NCI-H82 (cell line): ENCODE results near the gene DMRTA2.

Source experiments
- DNase-seq: peaks from one replicate; lab custom pipeline; 2025; lab: John Stamatoyannopoulos, UW

Gene DMRTA2

DNA sequence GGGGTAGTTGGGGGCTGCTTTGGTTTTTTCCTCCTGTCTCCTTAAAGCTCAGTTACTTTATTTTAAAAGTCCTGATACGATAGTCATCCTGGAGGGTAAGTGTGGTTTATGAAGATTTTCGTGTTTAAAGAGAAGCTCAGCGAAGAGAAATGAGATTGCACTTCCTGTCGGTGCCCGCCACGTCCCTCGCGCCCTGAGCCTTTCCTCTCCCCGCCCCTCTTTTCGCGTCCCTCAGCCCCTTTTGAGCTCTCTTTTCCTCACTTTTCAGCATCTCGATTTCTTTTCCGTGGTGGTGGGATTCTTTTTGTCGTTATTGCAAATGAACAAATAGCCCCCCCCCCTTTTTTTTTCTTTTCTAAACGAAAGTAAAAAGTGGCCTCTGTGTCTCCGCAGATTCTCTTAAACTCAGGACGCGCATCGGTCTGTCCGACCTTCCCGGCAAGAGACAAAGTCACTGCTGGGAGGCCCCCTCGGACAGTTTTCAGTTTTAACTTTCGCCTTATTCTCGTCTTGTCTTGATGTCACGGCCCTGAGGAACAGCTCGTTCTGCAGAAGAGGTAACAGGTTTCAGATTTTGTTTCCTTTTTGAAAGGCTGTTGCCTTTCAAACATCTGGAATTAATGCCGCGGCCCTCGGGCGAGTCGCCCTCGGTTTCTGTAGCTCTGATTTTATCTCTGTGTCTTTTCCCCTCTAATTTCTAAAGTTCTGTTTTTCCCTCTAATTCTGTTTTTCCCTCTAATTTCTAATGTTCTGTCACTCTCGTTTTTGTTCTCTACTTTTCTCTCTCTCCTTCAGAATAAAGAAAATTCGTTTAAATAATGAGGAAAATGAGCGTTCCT, 1.0 kb upstream of the DMRTA2 start:
- peak; percentile 35 for DNase-seq

DNA sequence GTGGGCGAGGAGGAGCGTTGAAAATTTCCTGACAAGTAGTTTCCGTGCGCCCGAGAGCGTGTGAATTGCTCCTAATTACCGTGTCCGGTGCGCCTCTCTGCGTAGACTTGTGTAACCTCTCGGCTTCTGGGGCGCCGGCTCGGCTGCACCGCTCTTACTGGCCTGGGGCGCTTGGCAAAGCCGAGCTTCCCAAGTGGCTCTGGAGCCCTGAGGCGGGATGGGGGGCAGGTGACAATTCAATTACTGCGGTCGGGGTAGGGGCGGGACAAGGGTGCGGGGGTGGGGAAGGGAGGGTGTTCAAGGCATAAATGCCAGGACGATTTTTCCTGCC, 392 bp upstream of the DMRTA2 start:
- peak; percentile 76 for DNase-seq

DNA sequence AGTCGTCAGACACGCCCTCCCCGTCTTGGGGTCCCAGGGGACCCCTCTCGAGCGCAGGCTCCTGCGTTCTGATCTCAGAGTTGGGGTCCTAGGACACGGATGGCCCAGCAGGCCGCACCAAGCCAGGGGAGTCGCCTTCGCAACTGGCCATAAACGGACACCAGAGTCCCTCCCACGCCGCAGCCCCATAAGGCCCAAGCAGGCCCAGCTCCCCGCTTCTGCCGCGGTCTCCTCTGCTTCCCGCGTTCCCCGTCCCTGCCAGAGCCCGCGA, 633 bp downstream of the DMRTA2 start:
- DNase-seq: no peak

DNA sequence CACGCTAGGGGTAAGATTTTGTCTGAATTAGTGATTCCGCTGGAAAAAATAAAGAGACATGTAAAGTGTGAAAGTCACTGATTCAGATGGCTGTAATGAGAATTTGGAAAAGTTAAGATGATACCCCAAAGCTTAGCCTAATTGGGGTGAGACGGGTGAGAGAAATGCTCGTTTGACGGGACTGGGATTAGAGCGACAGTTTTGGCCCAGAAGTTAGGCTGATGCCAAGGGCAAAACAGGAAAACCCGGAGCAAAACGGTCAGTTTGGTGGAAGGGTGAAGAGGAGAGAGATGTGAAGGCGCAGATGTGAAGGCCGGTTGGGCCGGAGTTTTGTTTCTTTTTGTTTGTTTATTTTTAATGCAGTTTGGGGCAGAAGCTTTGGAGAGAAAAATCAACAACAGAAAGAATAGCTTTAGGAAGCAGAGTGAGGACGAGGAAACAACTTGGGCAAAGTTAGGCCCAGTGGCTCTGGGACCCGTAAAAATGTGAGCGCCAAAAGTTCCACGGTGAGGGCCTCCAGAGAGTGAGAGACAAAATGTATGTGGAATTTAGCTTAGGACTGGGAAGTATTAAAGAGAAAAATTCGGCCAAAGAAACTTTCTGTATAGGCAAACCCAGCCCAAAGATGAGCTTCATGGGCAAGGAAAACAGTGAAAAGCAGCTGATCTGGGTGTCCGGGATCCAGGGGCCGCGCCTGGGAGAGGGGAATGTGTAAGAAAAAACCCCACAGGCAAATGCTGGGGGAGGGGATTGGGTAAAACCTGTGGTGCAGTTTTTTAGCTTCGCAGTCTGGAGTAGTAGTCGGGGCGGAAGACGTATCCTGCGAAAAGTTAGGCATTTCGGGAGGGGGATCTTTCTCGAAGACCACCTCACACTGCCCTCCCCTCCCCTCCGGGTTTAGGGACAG, 1.2 kb downstream of the DMRTA2 start:
- DNase-seq: no peak

DNA sequence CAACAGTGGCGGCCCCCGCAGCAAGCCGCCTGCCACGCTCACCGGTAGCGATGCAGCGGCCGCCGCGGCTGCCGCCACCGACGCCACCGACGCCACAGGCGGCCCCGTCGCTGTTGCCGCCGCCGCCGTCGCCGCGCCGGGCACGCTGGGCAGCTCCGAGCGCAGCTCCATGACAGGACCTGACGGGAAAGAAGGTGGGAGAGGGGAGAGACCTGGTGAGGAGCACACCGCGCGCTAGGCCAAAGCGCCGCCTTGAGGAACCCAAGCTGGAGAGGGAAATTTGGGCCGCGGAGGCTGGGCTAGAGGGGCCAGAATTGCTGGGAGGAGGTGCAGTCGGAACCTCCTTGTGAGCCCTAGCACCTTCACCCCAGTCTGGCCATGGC, 1.9 kb downstream of the DMRTA2 start:
- DNase-seq: no peak

DNA sequence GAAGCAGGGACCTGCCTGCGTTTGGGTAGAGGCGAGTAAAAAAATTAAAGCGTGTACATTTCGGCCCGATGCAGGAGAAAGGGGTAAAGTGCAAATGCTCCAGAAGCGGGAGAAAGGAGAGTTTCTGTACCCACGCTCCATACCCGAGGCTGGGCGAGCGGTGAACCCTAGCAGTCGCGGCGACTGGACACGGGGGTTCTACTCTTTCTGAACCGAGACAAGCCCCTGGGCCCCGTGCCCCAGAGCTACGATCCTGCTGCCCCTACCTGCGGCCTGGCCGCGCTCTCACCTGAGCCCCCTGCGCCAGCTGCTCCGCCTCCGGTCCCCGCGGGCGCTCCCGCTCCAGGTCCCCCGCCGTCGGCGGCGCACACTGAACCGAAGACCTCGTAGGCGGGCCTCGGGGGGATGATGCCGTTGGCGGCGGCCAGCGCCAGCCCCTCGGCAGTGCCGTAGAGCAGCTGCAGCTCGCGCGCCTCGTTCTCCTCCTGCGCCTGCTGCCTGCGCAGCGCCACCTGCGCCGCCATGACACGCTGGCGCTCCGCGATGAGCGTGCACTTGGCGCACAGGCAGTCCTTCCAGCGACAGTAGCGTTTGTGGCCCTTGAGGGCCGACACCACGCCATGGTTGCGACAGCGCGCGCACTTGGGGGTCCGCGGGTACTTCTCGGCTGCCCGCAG, 2.4 kb downstream of the DMRTA2 start:
- DNase-seq: peak; percentile 20

DNA sequence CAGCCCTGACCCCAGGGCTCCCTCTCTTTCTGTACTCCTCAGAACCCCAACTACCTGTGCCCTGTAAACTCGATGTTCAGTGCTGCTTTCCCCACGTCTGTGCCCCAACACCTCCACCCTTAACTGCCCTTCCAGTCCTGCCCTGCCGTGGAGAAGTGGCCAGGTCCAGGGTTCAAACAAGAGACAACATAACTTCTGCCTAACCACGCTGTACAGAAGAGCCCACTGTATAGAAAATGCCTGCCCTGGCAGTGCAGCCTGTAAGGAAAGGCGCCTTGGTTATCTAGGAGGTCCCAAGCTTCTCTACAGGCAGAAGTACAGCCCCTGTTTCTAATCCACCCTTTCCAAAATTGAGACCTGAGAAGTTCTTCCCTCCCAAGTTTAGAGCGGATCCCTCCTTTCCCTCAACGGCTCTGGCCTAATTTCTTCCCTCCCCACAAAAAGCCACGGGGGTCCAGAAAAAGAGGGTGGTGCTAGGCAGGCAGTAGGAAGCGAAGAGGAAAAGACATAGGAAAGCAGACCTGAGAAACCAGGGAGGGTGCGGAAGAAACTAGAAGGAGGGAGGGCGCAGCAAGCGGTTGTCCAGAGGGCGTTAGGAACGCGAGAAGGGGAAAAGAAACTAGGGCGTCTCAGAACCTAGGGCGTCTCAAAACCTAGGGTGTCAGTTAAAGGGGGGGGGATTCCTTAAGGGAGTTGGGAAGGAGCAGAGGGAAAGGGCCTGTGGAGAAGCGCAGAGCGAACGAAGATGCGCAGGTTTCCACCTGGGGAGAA, 3.2 kb downstream of the DMRTA2 start:
- DNase-seq: no peak

DNA sequence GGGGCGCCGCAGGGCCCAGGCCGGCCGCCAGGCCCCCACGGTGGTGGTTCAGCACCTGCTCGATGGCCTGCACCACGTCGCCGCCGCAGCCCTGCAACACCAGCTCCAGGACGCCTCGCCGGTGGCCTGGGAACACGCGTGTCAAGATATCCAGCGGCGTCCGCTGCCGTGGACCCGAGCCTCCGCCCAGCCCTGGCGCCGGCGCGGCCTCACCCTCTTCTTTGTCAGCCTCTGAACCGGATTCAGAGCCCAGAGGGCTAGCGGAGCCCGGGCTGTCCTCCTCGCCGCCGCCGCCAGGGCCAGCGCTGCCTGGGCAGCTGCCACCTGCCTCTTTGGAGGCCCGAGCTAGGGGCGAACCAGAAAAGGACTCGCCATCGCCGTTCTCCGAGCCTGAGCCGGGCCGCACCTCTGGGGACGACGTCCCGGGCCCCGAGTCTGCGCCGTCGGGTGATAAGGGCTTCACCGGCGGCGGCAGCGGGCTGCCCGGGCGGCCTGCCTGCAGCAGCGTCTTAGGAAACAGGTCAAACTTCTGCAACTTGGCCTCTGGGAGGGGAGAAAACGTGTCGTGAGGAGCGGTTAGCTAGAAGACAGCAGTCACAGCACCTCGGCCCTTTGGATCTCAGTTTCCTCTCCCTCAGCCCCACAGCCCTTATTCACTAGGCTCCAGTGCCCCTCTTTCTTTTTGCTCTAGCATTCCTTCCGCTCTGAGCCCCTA, 3.9 kb downstream of the DMRTA2 start:
- peak; percentile 50 for DNase-seq

DNA sequence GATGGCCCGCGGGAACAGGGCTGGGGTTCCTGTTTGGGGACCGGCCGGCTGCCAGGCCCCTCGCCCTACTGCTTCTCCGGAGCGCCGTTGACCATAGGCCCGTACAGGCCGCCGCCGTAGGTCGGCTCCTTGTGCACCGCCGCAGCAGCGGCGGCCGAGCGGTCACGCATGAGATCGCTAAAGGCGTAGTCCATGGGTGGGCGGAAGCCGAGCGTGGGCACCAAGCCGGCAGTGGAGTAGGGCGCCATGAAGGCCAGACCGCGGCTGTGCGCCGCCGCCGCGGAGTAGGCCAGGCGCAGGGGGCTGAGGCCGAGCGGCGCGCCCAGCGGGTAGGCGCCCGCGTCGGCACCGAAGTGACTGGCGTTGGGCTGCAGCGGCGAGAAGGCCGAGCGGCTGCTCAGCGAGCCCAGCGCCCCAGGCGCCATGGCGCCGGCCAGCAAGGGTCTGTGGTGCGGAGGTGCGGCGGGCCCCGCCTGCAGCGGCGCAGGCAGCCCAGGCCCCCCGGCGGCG, 4.6 kb downstream of the DMRTA2 start:
- peak; percentile 41 for DNase-seq

DNA sequence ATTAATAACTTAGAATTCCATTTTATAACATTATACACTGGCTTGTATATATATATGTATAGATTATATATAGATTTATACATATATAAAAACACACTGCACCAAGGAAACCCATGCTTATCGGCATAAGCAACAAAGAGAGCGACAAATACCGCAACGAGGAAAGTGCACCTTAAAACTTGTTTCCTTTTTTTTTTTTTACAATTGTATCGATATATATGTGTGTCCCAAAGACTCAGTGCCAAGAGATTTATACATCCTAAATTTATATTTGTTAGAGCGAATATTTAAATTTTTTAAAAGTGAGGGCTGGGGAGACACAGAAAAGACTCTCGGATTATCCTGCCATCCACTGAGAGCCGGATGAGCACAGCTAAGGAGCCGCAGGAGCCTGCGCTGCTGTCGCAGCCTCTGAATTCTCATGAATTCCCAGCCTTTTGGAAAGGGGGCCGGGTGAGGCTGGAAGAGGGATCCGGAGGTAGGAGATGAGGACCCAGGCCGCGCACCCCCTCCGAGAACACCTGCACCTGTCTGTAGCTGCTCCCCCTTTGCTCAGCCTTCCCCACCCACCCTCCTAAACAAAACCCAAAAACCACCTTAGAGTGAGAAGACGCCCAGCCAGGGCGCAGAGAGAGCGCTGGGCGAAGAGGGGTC, 5.2 kb downstream of the DMRTA2 start:
- DNase-seq: peak; percentile 42

DNA sequence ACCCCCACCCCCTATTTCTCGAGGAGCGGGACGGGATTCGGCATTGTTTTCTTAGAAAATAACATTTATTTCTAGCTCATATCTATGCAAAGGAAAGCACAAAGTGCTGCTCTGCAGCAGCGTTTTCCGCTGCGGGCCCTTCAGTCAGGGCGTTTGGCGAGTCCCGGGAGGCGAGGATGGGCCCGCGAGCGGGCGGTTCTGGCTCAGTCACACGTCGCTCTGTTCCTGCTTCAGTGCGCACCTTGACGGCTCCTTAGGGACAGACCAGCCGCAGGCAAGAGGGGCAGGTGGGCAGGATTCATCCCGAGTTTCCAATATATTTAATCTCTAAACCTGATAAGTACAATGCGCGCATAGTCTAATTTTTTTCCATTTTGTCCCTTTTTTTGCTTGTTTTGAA, 5.7 kb downstream of the DMRTA2 start:
- DNase-seq: peak; percentile 19

DNA sequence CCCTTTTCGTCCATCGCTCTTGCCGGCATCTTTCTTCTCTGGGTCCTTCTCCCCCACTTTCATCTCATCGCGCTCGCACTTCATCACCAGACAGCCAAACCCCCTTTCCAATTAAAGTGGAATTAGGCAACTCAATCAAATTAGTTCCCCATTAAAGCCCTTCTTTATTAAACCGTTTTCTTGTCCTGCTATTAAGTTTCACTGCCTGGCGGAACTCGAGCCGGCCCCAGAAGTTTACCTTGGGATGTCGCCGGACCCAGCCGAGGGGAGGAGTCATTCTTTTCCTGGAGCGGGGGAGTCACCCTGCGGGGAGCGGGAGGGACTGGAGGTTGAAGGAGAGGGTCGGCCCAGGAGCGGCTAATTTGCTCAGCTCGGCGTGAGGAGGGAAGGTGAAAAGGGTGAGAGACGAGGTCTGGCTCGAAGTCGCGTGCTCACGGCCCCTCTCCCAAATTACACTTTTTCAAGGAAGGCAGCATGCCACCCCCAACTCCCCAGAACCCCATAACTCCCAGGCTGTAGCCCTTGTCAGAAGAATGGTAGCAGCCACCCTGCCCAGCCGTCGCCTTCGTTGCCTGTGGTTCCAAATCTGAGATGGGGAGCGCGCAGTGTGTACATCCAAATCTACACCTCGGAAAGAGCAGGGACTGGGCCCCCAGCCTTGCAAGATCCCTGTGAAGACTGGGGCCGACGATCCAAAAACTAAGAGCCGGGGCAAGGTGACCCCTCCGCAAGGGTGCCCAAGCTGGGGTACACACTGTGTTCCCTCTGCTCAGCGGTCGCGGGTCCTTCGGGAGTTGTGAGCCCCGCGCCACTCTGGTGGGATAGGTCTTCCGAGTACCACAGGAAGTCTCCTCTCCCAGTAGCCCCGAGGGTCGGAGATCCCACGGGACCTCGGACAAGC, 6.4 kb downstream of the DMRTA2 start:
- peak; percentile 48 for DNase-seq

DNA sequence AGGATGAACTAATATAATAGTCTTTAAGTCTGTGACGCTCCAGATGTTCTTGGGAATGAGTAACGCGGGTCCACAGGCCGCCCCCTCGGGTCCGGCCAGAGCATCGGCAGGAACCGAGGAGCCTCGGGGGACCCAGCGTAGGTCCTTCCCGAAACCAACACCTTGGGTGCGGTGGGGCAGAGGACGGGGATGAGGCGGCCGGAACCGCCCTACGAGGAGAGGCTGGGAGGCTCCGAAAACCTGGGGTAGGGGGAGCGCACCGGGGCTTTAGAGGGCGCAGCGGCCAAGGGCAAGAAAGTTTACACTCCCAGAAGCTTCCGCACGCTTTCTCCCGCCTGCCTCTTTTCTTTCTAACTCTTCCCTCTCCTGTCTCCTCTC, 7.1 kb downstream of the DMRTA2 start:
- peak; percentile 48 for DNase-seq

DNA sequence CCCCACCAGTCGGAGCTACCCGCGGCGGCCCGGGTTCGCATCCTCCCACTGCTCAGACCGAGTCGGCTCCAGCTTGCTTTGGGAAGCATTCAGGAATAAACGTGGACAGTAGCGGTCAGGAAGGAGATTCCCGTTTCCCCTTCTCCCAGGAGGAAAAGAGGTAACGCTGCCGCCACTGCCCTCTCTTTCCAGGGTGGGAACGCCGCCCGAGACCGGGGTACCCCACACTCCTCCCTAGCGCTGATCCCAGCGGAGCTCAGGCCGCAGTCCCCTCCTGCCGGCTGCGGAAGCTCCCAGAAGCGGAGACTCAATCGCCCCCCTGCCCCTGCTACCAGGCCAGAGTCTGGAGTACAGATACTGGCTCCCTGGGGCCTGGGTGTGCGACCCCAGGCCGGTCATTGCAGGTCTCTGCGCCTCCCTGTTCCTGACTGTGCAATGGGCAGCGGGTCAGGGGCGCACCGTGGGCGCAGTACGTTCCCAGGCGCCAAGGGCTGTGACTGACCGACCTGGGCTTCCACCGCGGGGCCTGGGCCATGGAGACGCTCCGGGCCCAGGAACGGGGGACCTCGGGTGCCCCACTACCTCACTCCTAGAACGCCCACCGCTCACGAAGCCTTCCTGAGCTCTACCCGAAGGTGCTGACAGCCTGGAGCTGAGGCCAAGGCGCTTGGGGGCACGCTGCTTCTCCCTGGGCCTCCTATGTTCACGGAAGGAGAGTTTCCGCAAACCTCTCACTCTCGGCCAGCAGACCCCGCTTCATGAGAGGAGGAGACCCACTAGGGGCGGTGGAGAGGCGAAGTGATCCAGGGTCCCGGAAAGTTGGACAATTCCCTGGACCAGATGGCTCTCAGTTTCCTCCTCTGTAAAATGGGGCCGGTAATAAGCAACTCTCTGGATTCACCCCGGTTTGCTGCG, 7.8 kb downstream of the DMRTA2 start:
- peak; percentile 24 for DNase-seq

DNA sequence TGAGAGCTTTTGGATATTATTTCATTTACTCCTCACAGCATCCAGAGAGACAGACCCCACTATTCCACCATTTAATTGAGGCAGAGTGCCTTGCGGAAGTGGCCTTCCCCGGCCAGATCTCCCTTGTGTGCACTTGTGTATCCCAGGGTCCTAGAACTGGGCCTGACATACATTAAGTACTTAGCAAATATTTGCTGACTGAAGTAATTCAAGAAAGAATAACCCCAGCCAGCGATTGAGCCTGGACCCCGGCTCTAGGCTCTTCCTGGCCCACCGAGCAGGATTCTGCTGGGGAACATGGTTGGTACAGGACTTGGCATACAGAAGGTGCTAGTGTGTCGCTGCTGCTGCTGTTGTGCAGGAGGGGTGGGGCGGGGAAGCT, 8.4 kb downstream of the DMRTA2 start:
- no peak for DNase-seq

DNA sequence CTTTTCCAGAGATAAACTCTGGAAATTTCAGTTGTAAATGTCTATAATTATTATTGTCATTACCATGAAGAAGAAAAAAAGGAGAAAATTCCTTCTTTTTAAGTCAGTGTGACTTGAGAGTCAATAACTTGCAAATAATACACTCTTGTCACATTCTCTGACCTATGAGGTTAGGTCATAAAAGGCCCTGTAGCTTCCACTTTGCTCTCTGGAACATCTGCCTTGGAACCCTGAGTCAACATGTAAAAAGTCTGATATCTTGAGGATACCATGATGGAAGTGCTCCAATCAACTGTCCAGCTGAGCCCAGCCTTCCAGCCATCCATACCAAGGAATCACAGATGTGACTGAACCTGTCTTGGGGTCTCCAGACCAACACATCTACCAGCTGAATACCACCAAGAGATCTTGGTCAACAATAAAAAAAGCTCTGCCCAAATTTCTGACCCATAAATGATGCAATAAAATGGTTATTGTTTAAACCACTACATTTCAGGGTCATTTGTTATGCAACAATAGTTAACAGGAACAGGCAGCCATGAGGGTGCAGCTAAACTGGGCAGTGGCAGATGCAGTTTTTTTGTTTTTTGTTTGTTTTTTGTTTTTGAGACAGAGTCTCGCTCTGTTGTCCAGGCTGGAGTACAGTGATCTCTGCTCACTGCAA, 10.3 kb downstream of the DMRTA2 start:
- DNase-seq: no peak

DNA sequence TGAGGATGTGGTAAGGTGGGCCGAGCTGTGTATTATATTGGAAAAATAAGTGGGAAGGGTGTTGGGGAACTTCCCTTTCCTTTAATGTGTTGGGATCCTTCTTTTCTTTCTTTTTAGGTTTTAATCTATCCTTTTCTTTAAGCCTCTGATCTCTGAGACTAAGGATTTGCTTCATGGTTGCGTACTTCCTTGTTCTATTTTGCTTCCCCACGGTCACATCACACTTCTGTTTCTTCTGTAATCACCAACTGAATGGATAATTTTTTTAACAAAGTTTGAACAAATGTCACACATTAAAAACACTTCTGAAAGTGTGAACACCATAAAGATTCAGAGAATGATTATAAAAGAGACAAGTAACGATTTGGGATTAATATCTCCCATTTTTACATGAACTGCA, 17.4 kb downstream of the DMRTA2 start:
- no peak for DNase-seq

DNA sequence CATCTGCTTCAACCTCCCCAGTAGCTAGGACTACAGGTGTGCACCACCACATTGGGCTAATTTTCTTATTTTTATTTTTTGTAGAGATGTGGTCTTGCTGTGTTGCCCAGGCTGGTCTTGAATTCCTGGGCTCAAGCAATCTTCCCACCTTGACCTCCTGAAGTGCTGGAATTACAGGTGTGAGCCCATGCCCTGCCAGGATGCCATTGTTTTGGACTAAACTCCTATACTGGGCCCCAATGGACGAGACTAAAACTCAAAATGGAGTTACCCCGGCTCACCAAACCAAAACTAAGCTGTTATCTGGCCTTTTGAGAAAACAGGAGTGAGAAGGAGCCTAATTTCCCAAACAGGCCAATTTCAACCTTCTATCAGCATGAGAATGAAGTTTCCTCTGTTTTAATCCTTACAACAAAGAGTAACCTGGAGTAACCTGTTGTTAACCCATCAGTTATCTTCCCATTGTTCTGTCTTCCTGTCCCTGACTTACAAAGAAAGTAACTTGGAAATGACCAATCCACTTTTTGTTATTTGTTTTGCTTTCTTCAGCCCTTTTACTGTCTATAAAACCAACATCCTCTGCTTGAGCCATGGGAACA, 29.6 kb downstream of the DMRTA2 start:
- DNase-seq: no peak
